HG03196 (cell line): Measurements from ENCODE around the gene GPC3.
A peak's percentile ranks its signal among the peaks of the same experiment; 100 is the strongest.
"Not testable (repeated sequence)": the region's sequence is repeated elsewhere in the genome, so short reads cannot be mapped to it uniquely, and the experiment has no call there.

Experiments used
- ATAC-seq: cut with Tn5 transposase; IDR thresholded peaks from one replicate; pipeline ENCODE4 v1.9.1; 2021; ENCODE audit not compliant: unreplicated experiment

The GPC3 gene

DNA sequence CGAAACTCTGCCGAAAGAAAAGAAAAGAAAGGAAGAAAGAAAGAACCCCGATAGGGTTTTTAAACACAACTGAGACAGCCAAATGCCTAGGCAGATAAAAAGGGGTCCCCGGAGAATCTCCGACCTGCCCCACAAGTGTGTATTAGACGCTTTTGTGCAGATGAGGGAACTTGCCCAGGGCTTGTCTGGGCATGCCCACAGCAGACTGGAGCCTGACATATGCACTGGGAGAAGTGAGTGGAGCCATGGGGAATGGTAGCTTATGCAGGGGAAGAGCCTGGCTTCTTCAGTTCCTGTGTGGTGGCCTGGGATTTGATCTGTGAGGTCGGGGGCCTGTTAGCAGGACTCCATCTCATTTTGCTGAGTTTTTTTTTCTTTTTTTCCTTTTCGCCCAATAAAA, 199.0 kb downstream of the GPC3 start:
- ATAC-seq = no peak

DNA sequence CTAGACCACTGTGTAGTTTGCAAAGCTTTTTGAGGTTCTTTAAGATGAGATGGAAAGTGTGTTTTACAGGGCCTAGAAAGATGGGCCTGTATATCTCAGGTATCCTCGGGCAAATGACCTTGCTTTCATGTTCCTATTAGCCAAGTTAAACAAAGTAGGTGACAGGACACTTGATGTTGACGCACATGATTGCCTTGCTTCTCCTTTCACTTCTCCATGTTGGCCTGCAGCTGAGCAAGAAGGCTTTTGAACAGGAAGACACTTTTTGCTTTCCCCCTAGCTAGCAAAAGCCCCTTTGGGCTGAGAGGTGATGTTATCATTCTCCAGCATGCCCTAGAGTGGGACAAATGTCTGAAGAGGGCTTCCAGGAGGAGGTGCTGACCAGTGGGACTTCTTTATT, 202.1 kb downstream of the GPC3 start:
- no peak for ATAC-seq

DNA sequence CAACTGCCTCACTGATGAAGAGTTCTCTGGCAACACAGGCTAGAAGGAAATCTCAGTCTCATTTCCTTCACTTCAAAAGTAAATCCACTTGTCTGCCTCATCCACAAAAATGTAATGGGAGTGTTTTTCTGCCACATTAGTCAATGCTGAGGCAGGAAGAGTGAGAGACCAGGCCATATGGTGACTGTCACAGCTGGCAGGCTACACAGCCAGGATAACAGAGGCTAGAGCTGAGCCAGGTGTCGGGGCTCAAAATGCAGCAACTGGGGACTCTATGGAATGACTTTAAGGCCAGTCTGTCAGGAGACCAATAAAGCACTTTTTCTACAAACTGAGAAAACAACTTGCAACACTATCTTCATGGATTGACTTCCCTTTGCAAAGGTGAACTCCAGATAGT, 204.2 kb downstream of the GPC3 start:
- ATAC-seq = no peak

DNA sequence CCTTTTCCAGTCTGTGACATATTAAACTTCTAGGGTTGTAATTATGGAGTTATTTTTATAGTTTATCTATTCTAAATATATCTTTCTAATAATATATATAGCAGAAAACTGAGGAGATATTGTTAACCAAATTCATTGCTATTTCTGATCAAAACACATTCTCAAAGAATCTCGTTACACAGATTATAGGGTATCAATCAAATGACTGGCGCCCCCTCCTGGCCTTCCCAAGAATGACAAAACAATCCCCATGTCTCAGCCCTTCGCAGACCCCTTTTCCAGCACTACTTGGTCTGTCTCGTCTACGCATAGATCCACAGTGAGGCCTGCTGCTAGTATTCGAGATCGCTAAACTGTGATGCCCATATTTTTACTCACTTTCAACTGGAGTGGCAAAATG, 209.3 kb downstream of the GPC3 start:
- no peak for ATAC-seq

DNA sequence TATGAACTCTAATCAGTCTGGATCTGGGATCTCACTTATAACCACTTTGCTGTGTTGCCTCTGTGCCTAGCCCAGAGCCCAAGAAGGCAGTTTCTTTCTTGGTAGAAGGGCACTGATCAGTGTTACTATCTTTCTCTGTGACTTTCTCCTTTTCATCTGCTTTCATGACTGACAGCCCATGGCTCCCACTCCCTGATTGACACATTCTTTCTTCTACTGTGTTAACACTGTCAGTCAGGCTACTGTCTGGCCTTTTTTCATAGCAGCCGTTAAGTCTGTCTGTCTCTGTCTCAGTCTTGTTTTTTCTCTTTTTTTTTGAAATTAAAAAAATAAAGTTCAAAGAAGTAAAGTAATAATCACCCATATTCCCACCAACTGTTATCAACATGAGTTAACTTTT, 210.6 kb downstream of the GPC3 start:
- ATAC-seq = no peak

DNA sequence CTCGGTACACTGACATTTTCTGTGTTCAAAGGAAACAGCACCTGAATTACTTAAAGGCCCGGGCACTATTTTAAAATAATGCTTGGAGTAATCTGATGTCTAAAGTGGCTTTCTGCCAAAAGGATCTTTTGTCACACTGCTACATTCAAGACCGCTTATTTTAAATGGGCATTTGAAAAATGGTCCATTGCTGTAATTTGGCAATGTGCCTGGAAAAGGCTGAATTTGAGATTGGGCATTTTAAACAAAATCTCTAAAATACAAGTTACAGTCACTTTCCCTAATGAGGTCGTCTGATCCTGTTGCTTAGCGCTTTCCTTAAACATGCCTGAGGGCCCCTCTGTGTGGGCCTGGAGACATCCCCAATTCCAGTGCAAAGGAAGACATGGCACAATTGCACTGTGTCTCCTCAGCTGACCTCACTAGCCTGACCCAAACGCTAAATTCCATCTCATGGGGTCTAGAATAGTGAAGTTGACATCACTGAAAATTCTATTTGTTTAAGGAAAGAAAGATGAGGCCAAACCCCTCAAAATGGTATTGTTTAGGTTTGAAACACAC, 214.2 kb downstream of the GPC3 start:
- no peak for ATAC-seq

DNA sequence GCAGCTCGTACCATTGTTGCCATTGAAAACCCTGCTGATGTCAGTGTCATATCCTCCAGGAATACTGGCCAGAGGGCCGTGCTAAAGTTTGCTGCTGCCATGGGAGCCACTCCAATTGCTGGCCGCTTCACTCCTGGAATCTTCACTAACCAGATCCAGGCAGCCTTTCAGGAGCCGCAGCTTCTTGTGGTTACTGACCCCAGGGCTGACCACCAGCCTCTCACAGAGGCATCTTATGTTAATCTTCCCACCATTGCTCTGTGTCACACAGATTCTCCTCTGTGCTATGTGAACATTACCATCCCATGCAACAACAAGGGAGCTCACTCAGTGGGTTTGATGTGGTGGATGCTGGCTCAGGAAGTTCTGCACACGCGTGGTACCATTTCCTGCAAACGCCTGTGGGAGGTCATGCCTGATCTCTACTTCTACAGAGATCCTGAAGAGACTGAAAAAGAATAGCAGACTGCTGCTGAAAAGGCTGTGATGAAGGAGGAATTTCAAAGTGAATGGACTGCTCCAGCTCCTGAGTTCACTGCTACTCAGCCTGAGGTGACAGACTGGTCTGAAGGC, 222.3 kb downstream of the GPC3 start:
- not testable (repeated sequence) for ATAC-seq

DNA sequence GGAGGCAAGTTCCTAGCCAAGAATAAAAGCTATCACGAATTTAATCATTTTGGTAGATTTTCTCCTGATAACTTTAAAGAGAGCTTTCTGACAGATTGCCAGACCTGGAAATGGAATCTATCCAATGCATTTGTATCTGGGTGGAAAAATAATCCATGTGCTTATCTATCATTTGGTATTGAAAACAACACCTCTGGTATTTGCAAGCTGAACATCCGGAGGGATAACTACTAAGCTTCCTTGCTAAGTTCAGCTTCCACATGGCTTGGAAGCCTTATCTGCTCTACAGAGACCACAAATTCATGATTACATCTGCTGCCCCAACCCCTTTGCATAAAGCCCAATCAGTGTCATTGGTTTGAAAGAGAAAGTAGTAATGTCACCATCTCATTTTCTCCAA, 230.7 kb downstream of the GPC3 start:
- ATAC-seq = no peak

DNA sequence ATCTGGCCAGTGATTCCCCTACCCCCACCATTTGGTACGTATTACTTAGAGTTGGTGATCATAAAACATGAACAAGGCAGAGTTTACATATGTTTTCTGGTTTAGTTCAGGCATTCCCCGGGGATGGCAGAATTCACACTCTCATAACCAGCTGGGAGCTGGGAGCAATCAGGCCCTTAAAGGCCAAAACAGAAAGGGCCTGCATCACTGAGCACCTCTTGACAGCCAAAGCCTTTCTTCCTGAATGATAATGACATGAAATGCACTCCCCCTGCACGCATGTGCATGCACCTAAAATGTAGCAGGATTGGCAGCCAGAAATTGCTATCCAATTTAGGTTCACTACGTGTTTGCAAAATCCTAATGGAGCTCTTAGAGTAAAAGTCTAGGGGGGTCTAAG, 235.4 kb downstream of the GPC3 start:
- ATAC-seq = no peak

DNA sequence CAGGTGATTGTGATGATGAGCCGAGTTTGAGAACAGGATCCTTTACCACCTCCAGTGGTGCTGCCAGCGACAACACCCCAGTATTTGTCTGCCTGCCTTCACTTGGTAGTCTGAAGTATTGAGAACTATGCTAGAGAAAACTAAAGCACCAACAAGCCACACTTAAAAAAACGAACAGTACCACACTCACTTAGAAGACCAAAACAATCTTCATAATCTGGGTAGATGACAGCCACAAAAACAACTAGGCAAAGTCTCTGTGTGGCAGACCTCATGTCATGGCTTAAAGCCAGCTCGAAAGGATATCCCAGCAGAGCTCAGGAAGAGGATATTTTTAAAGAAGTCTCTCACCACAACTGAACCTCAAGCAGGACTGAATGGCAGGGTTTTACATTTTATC, 236.0 kb downstream of the GPC3 start:
- no peak for ATAC-seq

DNA sequence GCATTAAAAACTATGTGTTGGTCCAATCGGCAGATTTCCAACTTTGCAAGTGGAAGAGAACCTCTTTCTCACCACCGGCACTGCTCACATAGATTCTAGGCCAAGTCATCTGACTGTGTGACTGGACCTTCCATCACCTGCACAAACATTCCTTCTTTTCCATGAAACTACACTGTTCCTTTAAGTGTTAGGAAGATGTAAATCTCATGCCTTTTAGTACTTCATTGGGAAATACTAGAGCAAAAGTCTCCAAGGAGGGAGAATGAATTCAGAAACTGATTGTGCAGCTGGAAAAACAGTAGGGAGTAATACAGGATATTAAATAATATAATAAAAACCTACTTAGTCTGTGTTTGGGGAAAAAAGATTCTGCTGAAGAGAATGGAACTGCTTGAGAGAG, 238.2 kb downstream of the GPC3 start:
- no peak for ATAC-seq

DNA sequence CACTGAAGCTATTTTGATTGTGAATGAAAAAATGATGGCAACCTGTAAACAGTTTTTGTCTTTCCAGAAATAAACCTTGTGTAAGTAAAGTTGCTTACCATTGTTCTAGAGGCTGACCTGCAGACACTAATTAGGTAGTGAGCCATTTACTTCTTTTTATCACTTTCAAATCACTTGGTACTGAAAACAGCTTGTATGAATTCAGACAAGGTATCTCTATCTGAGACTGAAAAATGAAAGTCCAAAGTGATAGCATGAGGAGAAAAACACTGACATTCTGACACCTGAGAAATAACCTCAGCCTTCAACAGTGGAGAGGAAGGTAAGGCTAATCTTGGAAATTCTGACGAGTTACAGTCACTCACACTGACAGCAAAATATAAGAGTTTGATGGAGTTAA, 238.8 kb downstream of the GPC3 start:
- ATAC-seq = no peak

DNA sequence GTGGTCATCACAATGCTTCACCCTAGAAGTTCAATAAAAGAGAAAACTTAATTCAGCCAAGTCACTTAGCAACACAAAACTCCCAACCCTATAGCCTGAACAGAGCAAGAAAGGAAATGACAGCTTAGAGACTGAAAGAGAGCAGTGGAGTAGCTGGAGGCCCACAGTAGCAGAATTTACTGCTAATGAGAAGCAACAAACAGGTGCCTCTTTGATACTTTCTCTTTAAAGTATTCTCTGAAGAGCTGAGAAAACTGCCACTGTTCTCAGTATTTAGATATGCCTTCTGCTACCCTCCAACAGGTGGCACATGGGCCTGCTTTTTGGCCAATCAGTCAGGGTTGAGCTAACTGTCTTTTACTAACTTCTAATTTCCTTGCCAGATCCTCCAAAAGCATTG, 240.0 kb downstream of the GPC3 start:
- ATAC-seq = peak; percentile 55

DNA sequence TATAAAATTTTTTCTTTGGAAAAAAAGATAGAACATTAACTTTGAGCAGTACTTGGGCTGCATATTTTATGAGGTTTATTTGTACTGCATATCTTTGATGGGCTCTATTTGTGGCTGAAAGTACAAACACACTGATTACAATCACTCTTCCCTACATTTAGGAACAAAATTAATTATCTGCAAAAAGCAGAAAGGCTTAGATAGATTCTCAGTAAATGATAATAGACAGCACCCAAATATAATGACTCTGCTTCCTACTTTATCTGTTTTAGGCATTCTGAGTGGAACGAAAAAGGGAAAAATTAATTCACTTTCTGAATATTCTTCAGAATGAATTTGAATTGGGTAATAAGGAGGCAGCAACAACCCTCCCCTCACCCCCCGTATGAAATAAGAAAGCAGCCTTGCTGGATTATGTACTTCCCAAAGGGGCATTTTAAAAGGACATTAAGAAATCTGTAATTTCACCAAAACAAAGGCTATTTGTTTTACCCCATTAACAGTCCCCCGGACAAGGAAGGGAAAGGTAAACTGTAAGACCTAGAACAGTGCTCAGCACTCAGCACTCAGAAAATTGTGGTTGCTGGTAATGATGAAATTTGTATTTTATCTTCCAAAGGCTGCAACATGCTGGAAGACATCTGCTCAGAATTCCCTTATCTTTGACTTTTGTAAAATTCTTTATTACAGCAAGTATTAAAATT, 242.6 kb downstream of the GPC3 start:
- no peak for ATAC-seq

DNA sequence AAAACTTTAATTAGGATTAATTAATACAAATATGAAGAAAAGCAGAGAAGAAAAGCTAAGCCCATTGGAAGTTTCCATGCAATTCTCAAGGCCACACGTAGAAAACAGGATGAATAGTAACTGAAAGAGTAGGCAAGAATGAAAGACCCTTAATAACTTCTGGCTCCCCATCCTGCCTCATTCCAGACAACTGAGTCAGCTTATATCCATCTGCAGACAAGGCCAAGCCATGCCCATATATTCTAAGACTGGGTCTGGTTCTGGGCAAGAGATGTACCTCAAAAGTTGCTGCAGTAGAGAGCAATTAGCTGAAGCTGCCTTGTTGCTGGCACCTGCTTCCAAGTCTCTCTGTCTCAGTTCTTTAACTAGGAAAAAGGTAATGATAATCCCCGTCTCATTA, 244.1 kb downstream of the GPC3 start:
- no peak for ATAC-seq

DNA sequence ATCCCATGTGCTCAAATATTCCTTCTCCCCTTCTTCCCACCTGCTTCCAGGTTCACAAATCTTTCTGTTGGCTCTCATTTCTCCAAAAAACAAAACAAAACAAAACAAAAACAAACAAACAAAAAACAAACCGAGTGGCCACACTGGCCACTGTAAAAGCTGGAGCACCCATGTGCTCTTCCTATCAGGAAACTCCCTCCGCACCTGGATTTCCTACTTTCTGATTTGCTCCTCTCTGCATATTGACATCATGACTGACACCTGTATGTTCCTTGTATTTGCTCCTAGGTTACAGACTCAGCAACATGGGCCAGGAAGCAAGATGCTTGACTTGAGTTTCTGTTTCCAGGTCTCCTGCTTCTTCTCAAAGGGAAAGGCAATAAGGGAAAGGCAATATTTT, 258.8 kb downstream of the GPC3 start:
- ATAC-seq = no peak

DNA sequence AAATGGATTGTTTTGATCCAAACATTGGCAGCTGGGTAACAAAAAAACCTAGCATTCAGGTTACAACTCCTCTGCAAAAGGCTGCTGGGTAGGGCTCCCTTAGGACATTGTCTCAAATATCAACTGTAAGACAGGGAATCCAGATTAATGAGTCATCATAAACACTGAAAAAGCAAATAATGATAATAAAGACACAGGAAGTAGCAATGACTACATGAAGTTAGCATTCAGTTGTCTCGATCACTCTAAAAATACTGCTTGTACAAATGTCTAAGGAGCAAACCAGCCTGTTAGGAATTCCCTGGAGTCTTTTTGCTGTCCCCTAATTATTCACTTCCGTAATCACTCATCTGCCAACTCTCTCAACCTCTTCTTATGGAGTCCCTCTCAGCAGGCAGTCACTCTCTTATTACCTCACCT, 259.2 kb downstream of the GPC3 start:
- ATAC-seq = no peak

DNA sequence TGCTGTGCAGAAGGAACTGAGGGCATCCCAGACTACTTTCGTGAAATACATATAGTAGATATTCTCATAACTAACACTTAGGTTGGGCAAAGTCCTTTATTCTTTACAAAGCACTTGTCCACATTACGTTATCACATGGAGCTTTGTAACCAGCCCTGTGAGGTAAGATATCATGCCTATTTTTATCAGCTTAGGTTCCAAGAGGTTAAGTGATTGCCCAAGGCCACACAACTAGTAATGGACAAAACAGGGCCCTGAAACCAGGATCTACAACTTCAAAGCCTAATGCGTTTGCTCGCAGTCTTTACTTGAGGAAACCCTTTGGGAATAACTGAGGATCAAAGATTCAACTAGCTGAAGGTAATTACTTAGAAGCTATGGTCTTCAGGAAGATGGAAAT, 261.5 kb downstream of the GPC3 start:
- no peak for ATAC-seq

DNA sequence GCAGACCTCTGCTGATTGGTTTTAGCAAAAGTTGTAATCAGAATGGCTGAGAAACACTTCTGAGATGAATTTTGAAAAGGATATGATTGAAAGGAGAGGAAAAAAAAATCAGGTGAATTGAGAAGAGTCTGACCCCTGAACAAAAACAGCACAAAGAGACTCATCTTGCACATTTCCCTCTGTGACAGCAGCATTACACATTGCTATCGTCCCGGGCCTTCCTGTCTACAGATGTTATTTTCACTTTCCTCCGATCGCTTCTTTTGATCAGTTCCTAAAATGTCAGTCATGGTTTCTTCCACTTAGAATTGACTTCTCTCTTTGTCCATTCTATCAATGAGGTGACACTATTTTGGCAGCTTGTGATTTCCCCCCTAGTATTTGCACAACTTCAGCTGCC, 262.6 kb downstream of the GPC3 start:
- ATAC-seq = no peak

DNA sequence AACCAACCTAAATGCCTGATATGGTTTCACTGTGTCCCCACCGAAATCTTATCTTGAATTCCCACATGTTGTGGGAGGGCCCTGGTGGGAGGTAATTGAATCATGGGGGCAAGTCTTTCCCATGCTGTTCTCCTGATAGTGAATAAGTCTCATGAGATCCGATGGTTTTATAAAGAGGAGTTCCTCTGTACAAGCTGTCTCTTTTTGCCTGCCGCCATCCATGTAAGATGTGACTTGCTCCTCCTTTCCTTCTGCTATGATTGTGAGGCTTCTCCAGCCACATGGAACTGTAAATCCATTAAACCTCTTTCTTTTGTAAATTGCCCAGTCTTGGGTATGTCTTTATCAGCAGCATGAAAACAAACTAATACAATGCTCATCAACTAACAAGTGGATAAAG, 265.1 kb downstream of the GPC3 start:
- not testable (repeated sequence) for ATAC-seq

DNA sequence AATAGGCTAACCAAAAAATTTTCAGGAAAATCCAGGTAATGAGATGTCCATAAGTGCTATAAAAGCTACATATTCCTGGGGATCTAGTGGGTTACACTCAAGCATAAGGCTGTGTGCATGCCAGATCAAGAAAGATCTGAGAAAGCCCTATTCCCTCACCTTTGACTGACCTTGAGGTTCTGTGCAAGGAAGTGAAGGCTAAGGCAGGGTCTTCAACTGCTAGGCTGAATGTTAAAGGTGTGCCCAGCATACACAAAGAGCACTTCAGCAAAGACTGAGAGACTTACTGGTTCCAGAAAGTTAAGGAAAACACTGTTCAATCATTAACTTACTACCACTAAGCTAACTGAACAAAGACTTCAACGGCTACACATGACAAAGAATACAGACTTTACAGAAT, 269.7 kb downstream of the GPC3 start:
- ATAC-seq = no peak

DNA sequence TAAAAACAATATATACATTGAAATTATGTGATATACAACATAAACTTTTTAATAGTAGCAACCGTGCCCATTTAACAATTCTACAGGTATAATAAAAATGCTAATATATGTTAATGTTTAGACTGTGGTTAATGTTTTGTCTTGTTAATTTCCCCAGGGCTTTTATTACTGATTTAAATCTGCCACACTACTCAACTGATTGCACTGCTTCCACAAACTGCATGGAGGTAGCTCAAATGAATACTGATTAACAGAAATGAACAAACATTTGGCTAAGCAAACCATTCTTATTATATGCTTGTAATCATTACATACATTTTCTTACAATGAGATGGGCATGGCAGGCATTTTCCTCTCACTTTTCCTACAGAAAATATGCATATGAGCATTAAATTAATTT, 275.9 kb downstream of the GPC3 start:
- no peak for ATAC-seq

DNA sequence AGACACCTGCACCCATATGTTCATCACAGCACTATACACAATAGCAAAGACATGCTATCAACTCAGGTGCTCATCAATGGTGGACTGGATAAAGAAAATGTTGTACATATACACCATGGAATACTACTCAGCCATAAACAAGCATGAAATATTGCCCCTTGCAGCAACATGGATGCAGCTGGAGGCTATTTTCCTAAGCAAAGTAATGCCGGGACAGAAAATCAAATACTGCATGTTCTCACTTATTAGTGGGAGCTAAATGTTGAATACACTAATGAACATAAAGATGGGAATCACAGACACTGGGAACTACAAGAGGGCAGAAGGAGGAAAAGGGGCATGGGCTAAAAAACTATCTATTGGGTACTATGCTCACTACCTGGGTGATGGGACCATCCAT, 278.5 kb downstream of the GPC3 start:
- no peak for ATAC-seq
